H1 (cell line): Measurements from ENCODE around the gene ARMC7. TPM values are rescaled to one million over a fixed set of nuclear protein-coding genes. Genes with fewer than 3 reads are reported as not detected.

Experiments used
- CTBP2 ChIP-seq: IDR thresholded peaks from 2 replicates; pipeline ENCODE4 v1.7.0; 2011; ENCODE audit warnings: borderline replicate concordance, mild to moderate bottlenecking, moderate library complexity, mixed read lengths, low read length; ENCODE audit not compliant: insufficient read depth, insufficient read length
- E2F6 ChIP-seq: IDR thresholded peaks from 2 replicates; pipeline ENCODE4 v1.6.1; 2012; ENCODE audit warnings: inconsistent platforms
- GABPA ChIP-seq: IDR thresholded peaks from 2 replicates; pipeline ENCODE4 v1.6.1; 2011; ENCODE audit warnings: mild to moderate bottlenecking, low read length, moderate library complexity, borderline replicate concordance; ENCODE audit not compliant: insufficient read depth
- ZNF274 ChIP-seq: IDR thresholded peaks from 2 replicates; pipeline ENCODE4 v1.7.0; 2012; ENCODE audit warnings: low read length, borderline replicate concordance; ENCODE audit errors: extremely low read depth
- polyA plus RNA-seq, 7 experiments: library from polyadenylated mRNA; depleted of rRNA in 3 of 7; stranded (reverse) in 5 of 7; unstranded in 2 of 7; fragments of >200 nt in 5 of 7; fragments of 200-250 nt in 2 of 7; gene quantifications; 1 replicate in 5 of 7; 2 replicates in 1 of 7; 4 replicates in 1 of 7; pipeline versions ENCODE4 v1.2.1 to v1.2.3, GENCODE V29; 2011 to 2013; ENCODE audit warnings: missing spikeins in 2 of 7, mixed read lengths in 2 of 7
- total RNA-seq: library from RNA; stranded (reverse); fragmentation: NEBNext Ultra II Directional; extraction: Animal tissue kit (Norgen Biotek cat#: 25700); gene quantifications from 2 replicates; pipeline ENCODE4 v1.2.1, GENCODE V29; 2021
- TF ChIP-seq, protein P1 (sequence below): fragments of 300-600 bp; sonication (generic); IDR thresholded peaks from 2 replicates; pipeline ENCODE4 v1.7.1; 2012; ENCODE audit warnings: low read length, moderate library complexity, mild to moderate bottlenecking, inconsistent platforms; ENCODE audit not compliant: insufficient replicate concordance

ARMC7 gene
- total and polyA plus RNA-seq, 2 of the 8 experiments (the other 6 are each of a cell fraction or from before 2014, with no cell fraction given), result 9.8 to 13.6 TPM

GRCh38 chr17:75115555-75115954 is 5.8 kb downstream of the ARMC7 start (continued):
- TF ChIP-seq, protein P1, sequence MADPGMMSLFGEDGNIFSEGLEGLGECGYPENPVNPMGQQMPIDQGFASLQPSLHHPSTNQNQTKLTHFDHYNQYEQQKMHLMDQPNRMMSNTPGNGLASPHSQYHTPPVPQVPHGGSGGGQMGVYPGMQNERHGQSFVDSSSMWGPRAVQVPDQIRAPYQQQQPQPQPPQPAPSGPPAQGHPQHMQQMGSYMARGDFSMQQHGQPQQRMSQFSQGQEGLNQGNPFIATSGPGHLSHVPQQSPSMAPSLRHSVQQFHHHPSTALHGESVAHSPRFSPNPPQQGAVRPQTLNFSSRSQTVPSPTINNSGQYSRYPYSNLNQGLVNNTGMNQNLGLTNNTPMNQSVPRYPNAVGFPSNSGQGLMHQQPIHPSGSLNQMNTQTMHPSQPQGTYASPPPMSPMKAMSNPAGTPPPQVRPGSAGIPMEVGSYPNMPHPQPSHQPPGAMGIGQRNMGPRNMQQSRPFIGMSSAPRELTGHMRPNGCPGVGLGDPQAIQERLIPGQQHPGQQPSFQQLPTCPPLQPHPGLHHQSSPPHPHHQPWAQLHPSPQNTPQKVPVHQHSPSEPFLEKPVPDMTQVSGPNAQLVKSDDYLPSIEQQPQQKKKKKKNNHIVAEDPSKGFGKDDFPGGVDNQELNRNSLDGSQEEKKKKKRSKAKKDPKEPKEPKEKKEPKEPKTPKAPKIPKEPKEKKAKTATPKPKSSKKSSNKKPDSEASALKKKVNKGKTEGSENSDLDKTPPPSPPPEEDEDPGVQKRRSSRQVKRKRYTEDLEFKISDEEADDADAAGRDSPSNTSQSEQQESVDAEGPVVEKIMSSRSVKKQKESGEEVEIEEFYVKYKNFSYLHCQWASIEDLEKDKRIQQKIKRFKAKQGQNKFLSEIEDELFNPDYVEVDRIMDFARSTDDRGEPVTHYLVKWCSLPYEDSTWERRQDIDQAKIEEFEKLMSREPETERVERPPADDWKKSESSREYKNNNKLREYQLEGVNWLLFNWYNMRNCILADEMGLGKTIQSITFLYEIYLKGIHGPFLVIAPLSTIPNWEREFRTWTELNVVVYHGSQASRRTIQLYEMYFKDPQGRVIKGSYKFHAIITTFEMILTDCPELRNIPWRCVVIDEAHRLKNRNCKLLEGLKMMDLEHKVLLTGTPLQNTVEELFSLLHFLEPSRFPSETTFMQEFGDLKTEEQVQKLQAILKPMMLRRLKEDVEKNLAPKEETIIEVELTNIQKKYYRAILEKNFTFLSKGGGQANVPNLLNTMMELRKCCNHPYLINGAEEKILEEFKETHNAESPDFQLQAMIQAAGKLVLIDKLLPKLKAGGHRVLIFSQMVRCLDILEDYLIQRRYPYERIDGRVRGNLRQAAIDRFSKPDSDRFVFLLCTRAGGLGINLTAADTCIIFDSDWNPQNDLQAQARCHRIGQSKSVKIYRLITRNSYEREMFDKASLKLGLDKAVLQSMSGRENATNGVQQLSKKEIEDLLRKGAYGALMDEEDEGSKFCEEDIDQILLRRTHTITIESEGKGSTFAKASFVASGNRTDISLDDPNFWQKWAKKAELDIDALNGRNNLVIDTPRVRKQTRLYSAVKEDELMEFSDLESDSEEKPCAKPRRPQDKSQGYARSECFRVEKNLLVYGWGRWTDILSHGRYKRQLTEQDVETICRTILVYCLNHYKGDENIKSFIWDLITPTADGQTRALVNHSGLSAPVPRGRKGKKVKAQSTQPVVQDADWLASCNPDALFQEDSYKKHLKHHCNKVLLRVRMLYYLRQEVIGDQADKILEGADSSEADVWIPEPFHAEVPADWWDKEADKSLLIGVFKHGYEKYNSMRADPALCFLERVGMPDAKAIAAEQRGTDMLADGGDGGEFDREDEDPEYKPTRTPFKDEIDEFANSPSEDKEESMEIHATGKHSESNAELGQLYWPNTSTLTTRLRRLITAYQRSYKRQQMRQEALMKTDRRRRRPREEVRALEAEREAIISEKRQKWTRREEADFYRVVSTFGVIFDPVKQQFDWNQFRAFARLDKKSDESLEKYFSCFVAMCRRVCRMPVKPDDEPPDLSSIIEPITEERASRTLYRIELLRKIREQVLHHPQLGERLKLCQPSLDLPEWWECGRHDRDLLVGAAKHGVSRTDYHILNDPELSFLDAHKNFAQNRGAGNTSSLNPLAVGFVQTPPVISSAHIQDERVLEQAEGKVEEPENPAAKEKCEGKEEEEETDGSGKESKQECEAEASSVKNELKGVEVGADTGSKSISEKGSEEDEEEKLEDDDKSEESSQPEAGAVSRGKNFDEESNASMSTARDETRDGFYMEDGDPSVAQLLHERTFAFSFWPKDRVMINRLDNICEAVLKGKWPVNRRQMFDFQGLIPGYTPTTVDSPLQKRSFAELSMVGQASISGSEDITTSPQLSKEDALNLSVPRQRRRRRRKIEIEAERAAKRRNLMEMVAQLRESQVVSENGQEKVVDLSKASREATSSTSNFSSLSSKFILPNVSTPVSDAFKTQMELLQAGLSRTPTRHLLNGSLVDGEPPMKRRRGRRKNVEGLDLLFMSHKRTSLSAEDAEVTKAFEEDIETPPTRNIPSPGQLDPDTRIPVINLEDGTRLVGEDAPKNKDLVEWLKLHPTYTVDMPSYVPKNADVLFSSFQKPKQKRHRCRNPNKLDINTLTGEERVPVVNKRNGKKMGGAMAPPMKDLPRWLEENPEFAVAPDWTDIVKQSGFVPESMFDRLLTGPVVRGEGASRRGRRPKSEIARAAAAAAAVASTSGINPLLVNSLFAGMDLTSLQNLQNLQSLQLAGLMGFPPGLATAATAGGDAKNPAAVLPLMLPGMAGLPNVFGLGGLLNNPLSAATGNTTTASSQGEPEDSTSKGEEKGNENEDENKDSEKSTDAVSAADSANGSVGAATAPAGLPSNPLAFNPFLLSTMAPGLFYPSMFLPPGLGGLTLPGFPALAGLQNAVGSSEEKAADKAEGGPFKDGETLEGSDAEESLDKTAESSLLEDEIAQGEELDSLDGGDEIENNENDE, result no peak
- TF ChIP-seq GABPA (no peak), E2F6 (no peak), CTBP2 (no peak), ZNF274 (no peak)
